DMS79 treated with DMSO at 0.1 percent for 48 hours (cell line): ENCODE results near the gene SLC25A46.
"Not testable (repeated sequence)": the region's sequence is repeated elsewhere in the genome, so short reads cannot be mapped to it uniquely, and the experiment has no call there.

Experiments used
- DNase-seq: peaks from one replicate; lab custom pipeline; 2025; lab: John Stamatoyannopoulos, UW

The SLC25A46 gene

DNA sequence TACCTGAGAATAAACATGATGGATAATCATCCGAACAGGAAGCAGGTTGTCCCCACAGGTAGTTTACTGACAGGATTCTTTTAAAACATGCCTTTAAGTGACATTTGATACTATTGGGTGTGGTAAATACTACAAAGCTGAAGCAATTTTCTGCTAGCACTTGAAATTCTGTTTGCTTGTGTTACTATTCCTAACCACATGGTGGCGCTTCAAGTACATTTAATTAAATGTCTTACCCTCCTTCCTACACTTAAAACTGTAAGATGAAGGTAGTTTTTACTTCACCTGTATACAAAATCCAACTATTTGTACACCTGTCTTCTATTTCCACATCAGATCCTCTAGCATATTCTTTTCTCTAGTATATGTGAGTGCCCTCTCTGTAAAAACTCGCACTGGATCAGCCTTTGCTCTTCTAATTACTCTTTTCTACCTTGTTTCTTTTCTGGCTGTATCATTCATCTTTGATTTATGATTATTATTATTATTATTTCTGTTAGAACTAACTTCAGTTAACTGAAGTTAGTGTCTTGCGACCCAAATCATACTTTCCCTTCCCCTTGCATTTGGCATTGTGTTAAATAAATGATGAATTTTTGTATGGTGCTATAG, 18.4 kb downstream of the SLC25A46 start:
- DNase-seq: peak; percentile 17

DNA sequence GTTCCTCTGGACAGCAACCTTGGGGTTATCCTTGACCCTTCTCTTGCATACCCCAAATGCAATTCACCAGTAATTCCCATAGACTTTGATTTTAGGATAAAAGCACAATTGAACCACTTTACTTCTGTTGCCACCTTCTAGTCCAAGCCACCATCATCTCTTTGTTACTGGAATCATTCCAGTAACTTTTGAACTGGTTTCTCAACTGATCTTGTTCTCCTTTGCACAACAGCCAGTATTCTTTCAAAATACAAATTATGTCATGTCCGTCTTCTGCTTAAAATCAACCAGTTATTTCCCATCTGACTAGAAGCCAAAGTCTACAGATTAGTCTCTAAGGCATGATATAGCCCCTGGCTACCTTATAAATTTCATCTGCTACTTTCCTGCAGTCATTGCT, 21.4 kb downstream of the SLC25A46 start:
- DNase-seq: no peak

DNA sequence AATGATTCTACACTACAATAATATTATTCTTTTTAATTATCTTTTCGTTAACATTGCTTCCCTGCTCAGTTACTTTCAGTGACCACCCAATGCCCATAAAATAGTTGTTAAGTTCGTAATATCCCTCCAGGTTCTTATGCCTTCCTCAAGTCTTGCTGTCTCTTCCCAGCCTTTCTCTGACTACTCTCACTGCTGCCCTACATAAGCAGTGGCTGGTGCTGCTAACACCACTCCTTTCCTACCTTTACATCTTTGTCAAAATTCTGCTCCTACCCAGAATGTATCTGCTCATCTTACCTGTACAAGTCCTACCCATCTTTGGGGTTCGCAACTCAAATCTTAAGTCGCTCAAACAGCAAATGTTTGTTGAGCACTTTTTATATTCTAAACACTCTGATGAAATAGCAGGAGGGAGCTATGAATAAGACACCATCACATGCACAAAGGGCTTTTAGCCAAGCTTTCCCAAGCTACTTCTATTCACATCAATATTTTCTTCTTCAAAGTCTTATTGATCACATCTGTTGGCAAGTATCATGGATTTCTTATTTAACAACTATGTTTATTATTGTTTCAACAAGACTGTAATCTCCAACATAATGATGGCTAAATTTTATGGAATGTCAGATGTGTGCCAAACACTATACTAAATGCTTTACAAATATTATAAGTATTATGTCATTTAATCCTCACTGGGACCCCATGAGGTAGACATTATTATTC, 29.5 kb downstream of the SLC25A46 start:
- no peak for DNase-seq

DNA sequence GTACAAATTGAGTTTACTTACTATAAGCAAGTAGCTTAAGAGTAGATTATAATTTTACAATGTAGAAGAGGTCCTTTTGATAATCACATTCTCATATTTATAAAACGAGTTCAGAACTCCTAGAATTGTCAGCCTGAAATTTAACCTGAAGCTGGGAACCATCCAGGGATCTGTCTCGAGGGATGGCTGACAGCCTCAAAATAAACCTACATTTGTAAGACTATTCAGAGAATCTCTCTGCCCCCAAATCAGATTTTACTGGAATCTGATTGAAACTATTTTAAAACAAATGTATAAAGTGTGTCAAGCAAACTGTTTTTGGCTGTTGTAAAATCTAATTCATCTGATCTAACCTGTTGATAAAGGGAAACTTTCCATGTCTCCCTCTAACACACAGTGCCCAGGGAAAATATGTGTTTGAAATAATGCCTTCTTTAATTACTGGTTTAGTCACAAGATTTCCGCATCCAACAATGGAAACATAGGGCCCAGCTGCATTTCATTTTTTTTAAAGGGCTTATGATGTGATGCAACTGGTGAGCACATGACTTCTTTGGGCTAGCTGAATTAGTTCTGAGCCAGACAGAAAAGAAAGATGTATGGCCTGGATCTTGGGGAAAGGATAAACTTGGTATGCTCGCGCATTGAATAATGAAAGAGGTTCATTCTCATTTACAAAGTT, 30.3 kb downstream of the SLC25A46 start:
- DNase-seq: no peak

DNA sequence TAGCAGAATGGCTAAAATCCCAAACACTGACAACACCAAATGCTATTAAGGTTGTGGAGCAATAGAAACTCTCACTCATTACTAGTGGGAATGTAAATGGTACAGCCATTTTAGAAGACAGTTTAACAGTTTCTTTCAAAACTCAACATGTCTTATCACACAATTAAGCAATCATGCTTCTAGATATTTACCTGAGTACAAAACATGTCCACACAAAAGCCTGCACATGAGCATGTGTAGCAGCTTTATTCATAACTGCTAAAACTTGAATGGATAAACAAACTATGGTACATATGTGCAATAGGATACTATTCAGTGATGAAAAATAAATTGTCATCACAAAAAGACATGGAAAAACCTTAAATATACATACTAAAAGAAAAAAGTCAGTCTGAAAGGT, 31.5 kb downstream of the SLC25A46 start:
- DNase-seq: no peak

- no peak for DNase-seq
These were observed 46.1 kb downstream of the SLC25A46 start for GRCh38 chr5:110784901-110785300.

DNA sequence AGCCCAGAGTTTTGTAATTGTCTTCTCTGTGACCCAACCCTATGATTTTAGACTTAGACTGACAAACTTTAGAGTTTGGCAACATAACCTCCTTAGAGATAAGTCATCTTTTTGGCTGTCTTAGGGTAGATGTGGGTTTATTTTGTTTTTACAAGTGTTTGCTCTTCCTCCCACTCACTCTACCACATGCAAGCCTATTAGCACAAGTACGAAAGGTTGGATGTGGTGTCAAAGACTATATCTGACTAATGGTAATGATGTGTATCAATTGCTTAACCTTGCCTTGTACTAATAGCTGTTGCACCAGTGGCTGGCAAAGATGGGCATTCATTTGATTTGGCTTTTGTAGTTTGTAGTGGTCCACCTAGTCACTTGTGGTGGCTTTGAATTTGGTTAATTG, 46.5 kb downstream of the SLC25A46 start:
- DNase-seq: no peak

- not testable (repeated sequence) for DNase-seq
These were observed 49.2 kb downstream of the SLC25A46 start for GRCh38 chr5:110788006-110788405.

- no peak for DNase-seq
These were observed 51.9 kb downstream of the SLC25A46 start for GRCh38 chr5:110790673-110791072.

GRCh38 chr5:110802998-110803397, 64.2 kb downstream of the SLC25A46 start:
- no peak for DNase-seq

DNA sequence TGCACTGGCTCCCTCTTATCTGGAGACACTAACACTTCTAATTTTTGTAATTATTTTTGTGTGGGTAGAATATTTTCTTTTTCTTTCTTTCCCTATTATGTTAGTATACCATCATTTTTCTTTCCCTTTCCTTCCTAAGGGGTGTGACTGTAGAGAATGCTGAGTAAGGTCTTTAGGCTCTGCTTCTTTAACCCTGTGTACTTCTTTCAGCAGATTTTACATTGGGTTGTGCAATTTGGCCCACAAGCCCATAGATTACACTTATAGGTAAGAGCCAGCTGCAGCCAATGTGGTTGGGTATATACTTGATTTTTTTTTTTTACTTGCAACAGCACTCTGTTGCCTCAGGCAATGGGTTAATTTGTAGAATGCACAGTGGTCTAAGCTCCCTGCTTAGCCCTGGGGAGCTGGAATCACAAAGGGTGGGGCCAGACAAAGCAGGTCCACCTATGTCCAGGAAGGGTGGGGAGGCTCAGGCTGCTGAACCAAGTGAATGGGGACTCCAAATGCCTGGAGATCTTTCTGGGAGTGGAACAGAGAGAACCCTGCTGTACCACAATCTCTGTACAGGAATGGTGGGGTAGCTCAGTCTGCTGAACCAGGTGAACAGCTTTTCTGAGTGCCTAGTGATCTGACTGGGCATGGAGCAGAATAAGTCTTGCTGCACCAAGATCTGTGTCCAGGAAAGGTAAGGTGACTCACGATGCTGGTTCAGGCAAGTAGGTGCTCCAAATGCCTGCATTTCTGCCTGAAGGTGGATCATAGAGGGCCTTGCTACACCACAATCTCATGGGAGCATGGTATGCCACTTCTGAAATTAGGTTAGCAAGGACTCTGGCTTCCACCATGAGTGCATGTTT, 64.9 kb downstream of the SLC25A46 start:
- DNase-seq: no peak

GRCh38 chr5:110807169-110807568, 68.4 kb downstream of the SLC25A46 start:
- no peak for DNase-seq

DNA sequence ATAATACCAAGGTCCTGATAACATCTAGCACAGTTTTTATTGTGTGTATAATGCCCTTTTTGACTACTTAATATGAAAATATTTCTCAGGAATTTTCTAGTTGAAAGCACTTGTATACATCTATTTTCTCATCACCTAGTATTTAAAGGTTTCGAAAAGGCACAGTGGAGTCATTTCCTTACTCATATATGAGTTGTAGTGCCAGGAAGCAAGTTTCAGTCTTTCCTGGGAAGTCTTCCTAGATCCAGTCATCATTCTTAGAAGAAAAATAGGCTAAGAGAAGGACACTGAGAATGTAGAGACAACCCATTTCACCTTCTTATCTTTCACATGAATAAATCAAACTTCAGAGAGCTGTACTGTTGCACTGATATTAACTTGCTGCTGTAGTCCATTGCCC, 70.2 kb downstream of the SLC25A46 start:
- no peak for DNase-seq
